NCI-H446 treated with DMSO at 0.1 percent for 48 hours (cell line): ENCODE data around the gene SNRNP48.

Source experiments
- DNase-seq: peaks from one replicate; lab custom pipeline; 2025; lab: John Stamatoyannopoulos, UW

The SNRNP48 gene

GRCh38 chr6:7644417-7644816 is 54.4 kb downstream of the SNRNP48 start:
- DNase-seq, result no peak

GRCh38 chr6:7646394-7646793 is 56.4 kb downstream of the SNRNP48 start:
- DNase-seq, result no peak

- DNase-seq, result no peak
Measured at GRCh38 chr6:7647504-7647903, 57.5 kb downstream of the SNRNP48 start.

- no peak for DNase-seq
Measured at GRCh38 chr6:7649037-7649810, 59.2 kb downstream of the SNRNP48 start.

- DNase-seq, result no peak
Measured at GRCh38 chr6:7650878-7651277, 60.9 kb downstream of the SNRNP48 start.

GRCh38 chr6:7652957-7653356 is 63.0 kb downstream of the SNRNP48 start:
- DNase-seq, result no peak

DNA sequence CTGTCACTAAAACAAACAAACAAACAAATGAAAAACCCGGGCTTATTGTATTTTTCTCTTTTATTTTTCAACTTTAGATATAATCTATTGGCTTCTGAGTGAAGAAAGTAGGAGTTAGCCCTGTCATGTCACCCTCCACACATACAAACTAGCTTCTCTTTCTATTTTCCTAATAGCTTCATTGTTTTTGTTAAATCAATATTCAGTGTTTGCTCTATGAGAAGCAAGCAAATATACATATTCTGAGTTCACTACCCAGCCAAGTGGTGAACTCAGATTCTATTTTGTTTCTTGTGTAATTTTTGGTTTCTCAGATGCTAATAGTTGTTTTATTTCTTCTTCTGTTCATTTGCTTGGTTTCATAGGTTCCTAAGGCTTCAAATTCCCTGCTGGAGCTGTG is 66.4 kb downstream of the SNRNP48 start:
- DNase-seq, result no peak

DNA sequence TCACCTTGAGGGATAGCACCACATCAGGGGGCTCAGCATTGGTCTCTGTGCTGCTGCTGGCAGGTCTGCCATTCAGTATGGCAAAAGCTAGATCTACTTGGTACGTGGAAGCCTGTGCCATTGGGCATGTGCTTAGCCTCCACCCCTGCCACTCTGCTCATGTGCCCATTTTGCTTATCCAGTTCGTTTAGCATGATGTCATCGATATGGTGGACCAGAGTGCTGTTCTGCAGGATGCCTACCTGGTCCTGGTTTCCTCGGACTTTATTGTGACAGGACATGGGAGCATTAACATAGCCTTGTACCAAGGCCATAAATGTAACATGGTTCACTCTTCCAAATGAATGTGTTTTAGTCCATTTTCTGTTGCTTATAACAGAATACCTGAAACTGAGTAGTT is 68.5 kb downstream of the SNRNP48 start:
- no peak for DNase-seq

- DNase-seq, result no peak
Measured at GRCh38 chr6:7661364-7661763, 71.4 kb downstream of the SNRNP48 start.
